ENCODE measurements around the gene PFKFB1. TPM values are rescaled to one million over a fixed set of nuclear protein-coding genes. Genes with fewer than 3 reads are reported as not detected.

Gene PFKFB1
- total RNA-seq, 1 experiment from 2014 or later, result 0.37 TPM

- POLR2A ChIA-PET, result no interaction called here
- intact Hi-C loops (cut with micrococcal nuclease), result no loop called here
Measured at GRCh38 chrX:54937416-54937815, 56.6 kb downstream of the PFKFB1 start.

GRCh38 chrX:54935306-54935705 lies 58.7 kb downstream of the PFKFB1 start:
- no peak overlapping the region for H3K27ac Mint-ChIP-seq (ENCODE audit: low read depth, unreplicated experiment)
- no peaks in the 10 kb centered on the region for H3K4me1 Mint-ChIP-seq (ENCODE audit: insufficient read depth, unreplicated experiment)
- POLR2A ChIA-PET, result interaction anchor here (1.1 kb wide), 1 partner anchor 231 kb away, joined by 8 read pairs; no protein-coding TSS in a partner anchor
- no peak overlapping the region for H3K4me3 Mint-ChIP-seq (ENCODE audit: unreplicated experiment)
- peaks cover 12% of the 10 kb centered on the region for H3K27me3 Mint-ChIP-seq (ENCODE audit: insufficient read depth, unreplicated experiment)
- TF ChIP-seq CTCF (IDR thresholded peaks at IDR 0.05; ENCODE audit: unreplicated experiment), result no peak
- DNase-seq (ENCODE audit: unreplicated experiment), result no peak
- no peaks in the 10 kb centered on the region for H3K36me3 Mint-ChIP-seq (ENCODE audit: insufficient read depth, unreplicated experiment)
- CTCF ChIA-PET, result no interaction called here
- intact Hi-C loops (cut with micrococcal nuclease), result no loop called here
- no TSS peak for BruUV-seq (replicated peaks)
- H3K9me3 Mint-ChIP-seq (ENCODE audit: unreplicated experiment), result peaks cover 8% of the 10 kb centered on the region

More at GRCh38 chrX:54937416-54937815, 56.6 kb downstream of the PFKFB1 start:
- no TSS peak for BruUV-seq (replicated peaks)
- DNase-seq (ENCODE audit: unreplicated experiment), result no peak
- Mint-ChIP-seq H3K27ac (ENCODE audit: low read depth, unreplicated experiment) (no peak overlapping the region), H3K27me3 (ENCODE audit: insufficient read depth, unreplicated experiment) (peaks cover 14% of the 10 kb centered on the region), H3K36me3 (ENCODE audit: insufficient read depth, unreplicated experiment) (no peaks in the 10 kb centered on the region), H3K4me3 (ENCODE audit: unreplicated experiment) (no peak overlapping the region), H3K4me1 (ENCODE audit: insufficient read depth, unreplicated experiment) (no peaks in the 10 kb centered on the region), H3K9me3 (ENCODE audit: unreplicated experiment) (no peaks in the 10 kb centered on the region)
- CTCF ChIA-PET, result no interaction called here
- no peak for TF ChIP-seq CTCF (IDR thresholded peaks at IDR 0.05; ENCODE audit: unreplicated experiment)

- intact Hi-C loops (cut with micrococcal nuclease), result no loop called here
- Mint-ChIP-seq H3K4me1 (ENCODE audit: insufficient read depth, unreplicated experiment) (no peaks in the 10 kb centered on the region), H3K27ac (ENCODE audit: low read depth, unreplicated experiment) (no peak overlapping the region), H3K36me3 (ENCODE audit: insufficient read depth, unreplicated experiment) (no peaks in the 10 kb centered on the region), H3K27me3 (ENCODE audit: insufficient read depth, unreplicated experiment) (peaks cover 12% of the 10 kb centered on the region), H3K4me3 (ENCODE audit: unreplicated experiment) (no peak overlapping the region), H3K9me3 (ENCODE audit: unreplicated experiment) (peaks cover 8% of the 10 kb centered on the region)
- POLR2A ChIA-PET, result interaction anchor here (1.1 kb wide), 1 partner anchor 232 kb away, joined by 8 read pairs; no protein-coding TSS in a partner anchor
- TF ChIP-seq CTCF (IDR thresholded peaks at IDR 0.05; ENCODE audit: unreplicated experiment), result no peak
- no peak for DNase-seq (ENCODE audit: unreplicated experiment)
- no TSS peak for BruUV-seq (replicated peaks)
- CTCF ChIA-PET, result no interaction called here
Measured at GRCh38 chrX:54934890-54935289, 59.1 kb downstream of the PFKFB1 start.

GRCh38 chrX:54934058-54934457 lies 59.9 kb downstream of the PFKFB1 start:
- H3K27me3 Mint-ChIP-seq (ENCODE audit: insufficient read depth, unreplicated experiment), result peaks cover 5% of the 10 kb centered on the region
- ChIA-PET CTCF (no interaction called here), POLR2A (interaction anchor here (1.1 kb wide), 1 partner anchor 233 kb away, joined by 8 read pairs; no protein-coding TSS in a partner anchor)
- H3K4me1 Mint-ChIP-seq (ENCODE audit: insufficient read depth, unreplicated experiment), result no peaks in the 10 kb centered on the region
- no peak overlapping the region for H3K27ac Mint-ChIP-seq (ENCODE audit: low read depth, unreplicated experiment)
- no peak overlapping the region for H3K4me3 Mint-ChIP-seq (ENCODE audit: unreplicated experiment)
- peaks cover 8% of the 10 kb centered on the region for H3K9me3 Mint-ChIP-seq (ENCODE audit: unreplicated experiment)
- DNase-seq (ENCODE audit: unreplicated experiment), result no peak
- intact Hi-C loops (cut with micrococcal nuclease), result no loop called here
- no TSS peak for BruUV-seq (replicated peaks)
- H3K36me3 Mint-ChIP-seq (ENCODE audit: insufficient read depth, unreplicated experiment), result no peaks in the 10 kb centered on the region
- TF ChIP-seq CTCF (IDR thresholded peaks at IDR 0.05; ENCODE audit: unreplicated experiment), result no peak
